HG03108 (cell line): ENCODE results near the gene KRTAP10-3.
"Not testable (repeated sequence)": the region's sequence is repeated elsewhere in the genome, so short reads cannot be mapped to it uniquely, and the experiment has no call there.

Source experiments
- ATAC-seq: cut with Tn5 transposase; IDR thresholded peaks from one replicate; pipeline ENCODE4 v1.9.1; 2021; ENCODE audit warnings: moderate library complexity; ENCODE audit not compliant: unreplicated experiment

The KRTAP10-3 gene

GRCh38 chr21:44572959-44573583 is 14.5 kb upstream of the KRTAP10-3 start:
- ATAC-seq = no peak

DNA sequence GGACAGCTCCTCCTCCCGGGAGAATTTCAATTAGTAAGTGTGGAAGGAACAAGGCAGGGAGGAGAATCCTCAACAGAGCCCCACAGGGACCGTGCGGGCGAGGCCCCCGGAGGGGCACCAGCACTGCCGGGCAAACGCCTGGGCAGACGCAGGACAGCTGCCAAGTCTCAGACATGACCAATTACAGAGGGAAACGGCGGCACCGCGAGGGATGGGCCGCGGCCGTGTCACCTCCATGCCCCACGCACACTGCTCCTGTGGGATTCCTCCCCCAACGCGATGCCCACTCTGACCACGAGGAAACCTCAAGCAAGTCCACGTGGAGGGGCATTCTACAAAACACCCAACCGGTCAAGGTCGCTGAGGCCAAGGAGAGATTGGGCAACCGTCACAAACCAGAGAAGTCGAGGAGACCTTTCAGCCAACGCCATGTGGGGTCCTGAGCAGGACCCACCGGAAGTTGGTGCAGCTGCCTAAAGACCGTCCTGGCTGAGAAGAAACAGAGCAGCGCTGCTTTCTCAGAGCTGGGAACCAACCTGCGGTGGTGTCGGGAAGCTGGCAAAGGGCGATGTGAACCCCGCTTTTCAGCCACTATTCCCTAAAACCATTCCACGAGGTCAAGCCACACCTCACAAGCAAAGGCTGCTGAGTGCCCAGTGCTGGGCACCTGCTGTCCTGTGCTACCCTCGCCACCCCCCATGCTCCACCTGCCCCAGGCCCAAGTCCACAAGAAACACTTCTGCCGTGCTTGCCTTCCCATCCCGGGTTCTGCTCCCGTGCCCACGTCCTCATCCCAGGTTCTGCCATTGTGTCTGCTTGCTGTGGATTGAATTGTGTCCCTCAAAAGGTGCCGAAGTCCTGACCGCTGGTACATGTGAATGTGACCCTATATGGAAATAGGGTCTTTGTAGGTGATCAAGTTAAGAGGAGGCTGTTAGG is 13.5 kb upstream of the KRTAP10-3 start:
- ATAC-seq = no peak

DNA sequence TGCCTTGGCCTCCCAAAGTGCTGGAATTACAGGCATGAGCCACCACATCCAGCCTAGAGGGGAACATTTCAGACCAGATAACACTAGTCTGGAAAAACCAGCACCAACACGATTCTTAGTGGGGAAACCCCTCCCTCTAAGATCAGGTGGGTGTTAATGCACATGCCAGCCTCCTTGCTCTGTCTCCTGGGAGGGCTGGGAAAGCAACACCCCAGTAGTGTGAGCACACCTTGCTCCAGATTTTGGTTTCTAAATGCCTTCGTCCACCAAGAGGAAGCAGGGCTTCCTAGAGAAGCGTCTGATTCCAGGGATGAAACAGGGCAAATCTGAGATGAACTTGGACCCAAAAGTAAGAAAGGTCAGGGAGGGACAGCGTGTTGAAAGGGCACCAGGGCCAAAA is 12.7 kb upstream of the KRTAP10-3 start:
- ATAC-seq = no peak

DNA sequence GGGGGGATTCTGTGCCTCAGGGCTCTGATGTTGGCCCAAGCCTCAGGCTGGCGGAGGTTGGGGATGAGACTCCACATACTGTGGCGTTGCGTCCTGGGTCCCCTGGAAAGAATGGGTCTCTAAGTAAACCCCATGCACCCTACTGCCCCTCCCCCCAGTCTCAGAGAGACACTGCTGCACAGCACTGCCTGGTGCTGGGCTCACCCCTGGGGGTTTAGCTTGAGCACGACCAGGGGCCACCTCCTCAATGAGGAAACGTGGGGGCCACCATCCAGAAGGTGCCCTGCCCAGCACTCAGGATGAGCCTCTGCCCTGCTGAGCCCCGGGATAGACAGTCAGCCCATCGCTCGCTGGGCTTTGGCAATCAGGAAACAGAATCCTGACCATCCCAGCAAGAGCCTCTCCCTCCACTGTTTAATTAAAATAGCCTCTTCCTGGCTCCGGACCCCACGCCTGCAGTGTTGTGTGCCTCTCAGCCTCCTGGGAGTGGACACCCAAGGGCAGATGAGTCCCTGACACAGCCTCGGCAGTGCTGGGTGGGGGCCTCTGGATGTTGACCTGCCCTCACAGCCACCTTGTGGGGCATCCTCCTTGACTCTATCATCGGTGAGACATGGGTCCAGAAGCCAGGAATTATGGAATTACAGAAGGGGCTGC is 11.4 kb upstream of the KRTAP10-3 start:
- ATAC-seq = no peak

DNA sequence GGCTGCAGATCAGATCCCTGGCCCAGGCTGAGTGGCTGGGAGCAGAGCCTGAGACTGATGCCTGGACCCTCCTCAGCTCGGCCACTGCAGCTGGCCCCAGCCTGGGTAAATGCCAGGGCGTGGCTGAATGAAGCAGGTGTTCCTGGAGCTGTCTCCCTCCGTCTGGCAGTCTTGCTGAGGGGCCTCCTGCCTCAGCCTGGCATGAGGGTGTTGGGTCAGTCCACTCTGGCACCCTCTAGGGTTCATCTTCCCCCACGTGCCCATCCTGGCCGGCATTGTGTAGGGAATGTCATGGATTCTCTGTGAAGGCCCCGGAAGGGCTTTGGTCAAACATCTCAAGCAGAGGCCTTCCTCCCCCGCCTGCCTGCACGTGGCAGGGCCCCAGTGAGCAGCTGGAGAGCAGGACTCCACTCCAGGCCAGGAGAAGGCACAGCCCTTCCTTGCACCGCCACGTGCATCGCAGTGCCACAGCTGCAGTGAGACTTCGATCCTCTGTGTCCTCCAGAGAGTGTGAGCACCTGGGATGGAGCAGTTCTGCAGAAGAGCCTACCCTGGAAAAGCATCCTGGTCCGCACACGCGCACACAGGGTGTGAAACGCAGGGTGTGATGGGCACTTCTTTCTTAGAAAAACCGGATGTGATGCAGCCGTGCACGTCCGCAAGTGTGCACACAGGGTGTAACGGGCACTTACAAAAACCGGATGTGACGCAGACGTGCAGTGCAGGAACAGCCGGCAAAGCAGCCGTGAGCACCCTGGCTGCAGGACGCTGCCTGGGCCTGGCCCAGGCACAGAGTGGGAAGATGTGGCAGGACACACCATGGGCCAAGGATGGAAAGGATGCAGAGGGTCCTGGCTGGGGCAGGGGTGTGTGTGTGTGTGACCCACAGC is 10.3 kb upstream of the KRTAP10-3 start:
- no peak for ATAC-seq

DNA sequence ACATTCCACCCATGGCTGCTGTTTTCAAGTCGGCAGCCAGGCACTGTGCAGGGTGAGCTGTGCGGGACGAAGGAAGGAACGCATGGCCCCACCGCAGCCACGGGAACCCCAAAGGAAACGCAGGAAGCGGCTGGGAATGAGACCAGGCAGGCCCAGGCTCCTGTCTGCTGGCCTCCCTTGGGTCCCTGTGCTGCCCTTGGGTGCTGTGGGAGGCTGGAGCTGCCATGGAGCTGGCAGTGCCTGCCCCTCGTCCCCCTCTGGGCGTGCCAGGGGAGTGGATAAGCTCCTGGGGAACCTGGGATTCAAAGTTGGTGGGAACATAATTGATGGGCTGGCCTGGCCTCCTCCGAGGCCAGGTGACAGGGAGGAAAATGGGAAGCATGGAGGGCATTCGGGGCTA is 9.7 kb upstream of the KRTAP10-3 start:
- ATAC-seq = no peak

DNA sequence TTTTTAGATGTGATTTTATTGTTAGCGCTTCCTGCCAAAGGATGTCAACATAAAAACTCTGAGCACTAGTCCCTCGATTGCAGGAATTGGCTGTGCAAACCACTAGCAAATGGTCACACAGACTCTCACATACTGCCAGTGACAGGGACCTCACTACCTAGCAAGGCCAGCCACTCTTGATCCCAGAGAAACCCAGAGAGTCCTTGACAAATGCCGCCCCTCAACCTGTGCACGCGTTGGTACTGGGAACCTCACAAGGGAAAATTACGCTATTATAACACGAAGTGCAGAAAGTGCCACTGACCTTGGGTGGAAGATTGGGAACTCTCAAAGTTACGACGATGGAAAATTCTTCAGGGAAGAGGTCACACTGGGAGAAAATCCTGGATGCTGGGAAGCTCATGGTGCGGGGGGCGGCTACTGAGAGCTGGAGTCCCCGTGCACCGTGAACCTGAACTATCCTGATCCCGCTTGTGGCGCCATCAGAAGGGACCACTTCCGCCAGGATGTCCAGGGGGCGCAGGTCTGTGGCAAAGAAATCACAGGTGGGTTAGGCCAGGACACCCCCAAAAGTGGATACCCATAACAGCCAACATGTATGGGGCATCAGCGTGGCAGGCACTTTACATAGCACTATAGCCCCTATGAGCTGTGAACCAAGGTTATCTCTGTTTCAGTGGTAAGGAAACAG is 9.0 kb upstream of the KRTAP10-3 start:
- ATAC-seq = no peak

GRCh38 chr21:44566403-44566802 is 7.8 kb upstream of the KRTAP10-3 start:
- no peak for ATAC-seq

- no peak for ATAC-seq
These were observed 6.4 kb upstream of the KRTAP10-3 start for GRCh38 chr21:44564886-44565598.

DNA sequence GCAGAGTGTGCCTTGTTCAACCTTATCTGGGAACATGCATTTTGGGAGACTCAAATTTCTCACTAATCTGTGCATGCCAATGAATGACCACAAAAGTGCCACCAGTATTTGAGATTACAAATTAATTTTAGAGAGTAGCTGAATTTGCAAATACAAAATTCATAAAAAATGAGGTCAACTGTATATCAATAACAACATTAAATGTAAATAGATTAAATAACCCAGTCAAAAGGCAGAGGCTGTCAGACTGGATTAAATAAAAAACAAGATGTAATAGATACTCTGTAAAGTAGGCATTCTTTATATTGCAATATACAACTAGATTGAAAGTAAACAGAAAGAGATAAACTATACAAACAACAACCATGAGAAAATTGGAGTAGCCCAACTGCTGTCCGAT is 5.5 kb upstream of the KRTAP10-3 start:
- ATAC-seq = no peak

- ATAC-seq = not testable (repeated sequence)
These were observed 293 bp downstream of the KRTAP10-3 start for GRCh38 chr21:44558329-44558675.

DNA sequence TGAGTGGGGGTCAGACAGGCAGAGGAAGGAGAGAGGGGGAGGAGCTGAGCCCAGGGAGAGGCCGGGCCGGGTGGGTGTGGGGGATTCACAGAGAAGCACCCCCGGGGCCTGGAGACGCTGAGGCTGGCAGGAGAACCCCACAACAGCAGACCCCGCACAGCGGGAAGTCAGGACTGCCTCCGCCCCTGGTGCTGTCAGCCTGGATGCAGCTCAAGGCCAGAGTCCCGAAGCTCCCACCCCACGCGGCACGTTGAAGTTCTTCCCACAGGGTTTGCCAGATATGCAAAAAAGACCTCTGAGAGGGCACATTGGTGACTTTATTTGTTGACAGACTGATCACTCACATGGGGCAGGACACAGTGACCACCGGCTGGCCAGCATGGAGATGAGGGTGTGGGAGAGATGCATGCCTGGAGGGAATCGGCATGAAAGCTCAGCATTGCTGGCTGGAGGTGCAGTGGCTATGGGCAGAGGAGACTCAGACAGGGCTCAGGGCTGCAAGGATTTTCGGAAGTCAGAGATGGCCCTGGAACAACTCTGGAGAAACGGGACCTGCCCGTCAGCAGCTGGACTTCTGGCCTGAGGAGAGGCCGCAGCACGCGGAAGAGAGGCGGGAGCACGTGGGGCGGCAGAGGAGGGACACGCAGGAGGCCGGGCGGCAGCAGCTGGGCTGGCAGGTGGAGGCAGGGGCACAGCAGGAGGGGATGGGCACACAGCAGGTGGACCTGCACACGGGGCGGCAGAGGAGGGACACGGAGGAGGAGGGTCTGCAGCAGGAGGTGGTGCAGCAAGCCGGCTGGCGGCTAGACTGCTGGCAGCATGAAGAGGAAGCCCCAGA is 885 bp downstream of the KRTAP10-3 start:
- ATAC-seq = no peak

DNA sequence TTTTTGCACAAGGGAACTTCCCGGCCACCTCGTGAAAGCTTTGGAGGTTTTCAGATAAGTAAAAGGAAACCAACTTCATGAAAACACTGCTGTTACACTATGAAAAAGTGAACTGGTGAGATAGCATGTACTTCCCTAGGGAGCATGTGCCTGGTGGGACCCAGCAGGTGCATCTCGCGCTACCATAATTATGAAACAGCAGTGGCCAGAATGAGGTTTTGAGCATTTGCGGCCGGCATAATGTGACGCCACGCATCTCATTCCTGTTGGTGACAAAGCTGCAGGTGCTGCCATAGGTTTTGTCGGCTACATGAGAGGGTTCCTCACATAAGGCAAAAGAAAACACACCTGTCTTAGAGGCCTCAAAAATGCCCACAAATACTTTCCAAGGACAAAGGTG is 1.7 kb downstream of the KRTAP10-3 start:
- no peak for ATAC-seq

DNA sequence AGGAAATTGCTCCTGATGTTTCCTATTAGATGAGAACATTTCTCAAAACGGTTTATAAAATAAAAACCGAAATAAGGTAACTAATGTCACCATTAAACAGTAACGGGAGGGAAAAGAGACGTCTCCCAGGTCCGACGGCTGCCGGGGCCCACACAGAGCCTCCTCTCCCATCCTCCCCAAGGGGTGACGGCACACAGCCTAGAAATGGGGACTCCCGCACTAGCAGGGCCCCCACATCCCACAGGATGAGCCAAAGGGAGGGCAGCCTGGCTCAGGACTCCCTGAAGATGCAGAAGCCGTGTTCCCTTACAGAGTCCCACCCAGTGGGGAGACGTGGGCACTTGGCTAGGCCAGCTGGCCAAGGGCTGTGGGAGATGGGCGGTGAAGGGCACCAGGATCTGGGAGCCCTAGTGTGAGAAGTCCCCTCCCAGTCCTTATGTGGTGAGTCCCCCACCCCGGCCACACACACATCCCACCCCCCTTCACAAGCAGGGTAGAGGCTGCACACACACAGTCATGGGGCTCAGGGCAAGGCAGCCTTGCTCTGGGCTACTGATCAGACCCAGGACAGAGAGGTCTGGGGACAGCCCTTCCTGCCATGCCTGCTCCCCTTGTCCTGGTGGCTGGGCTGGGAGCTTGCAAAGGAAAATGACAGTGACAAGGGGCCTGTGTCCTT is 3.3 kb downstream of the KRTAP10-3 start:
- ATAC-seq = no peak

- no peak for ATAC-seq
These were observed 5.9 kb downstream of the KRTAP10-3 start for GRCh38 chr21:44552681-44553080.

GRCh38 chr21:44552136-44552535 is 6.5 kb downstream of the KRTAP10-3 start:
- no peak for ATAC-seq

DNA sequence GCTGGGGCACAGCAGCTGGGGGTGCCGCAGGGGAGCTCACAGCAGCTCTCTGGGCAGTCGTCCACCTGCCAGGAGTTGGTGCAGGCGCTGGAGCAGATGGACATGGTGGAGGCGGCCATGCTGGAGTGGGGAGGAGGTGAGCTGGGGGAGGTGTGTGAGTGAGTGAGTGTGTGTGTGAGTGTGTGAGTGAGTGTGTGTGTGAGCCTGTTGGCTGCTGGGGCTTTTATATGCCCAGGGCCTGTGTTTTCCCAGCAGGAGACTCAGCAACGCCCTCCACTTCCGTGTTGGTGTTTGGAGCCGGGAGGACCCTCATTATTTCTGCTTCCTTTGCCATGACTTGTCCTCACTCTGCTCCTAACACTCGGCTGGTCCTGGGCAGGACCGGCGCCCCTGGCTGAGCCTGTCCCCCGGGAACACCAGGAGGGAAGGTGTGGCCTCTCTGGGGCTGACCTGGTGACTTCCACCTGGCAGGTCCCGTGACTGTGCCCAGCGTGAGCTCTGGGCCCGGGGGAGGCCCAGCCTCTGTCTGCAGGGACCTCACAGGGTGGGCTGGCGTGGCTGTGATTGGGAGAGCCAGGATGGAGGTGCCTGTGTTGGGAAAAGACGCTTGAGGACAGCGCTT is 7.1 kb downstream of the KRTAP10-3 start, which contains the start of gene KRTAP10-2:
Gene KRTAP10-2, minus strand, starts transcription at position 166 of the 622 bp plus-strand sequence. Its CDS starts 47 bp downstream, at position 119.
- ATAC-seq = no peak

GRCh38 chr21:44550807-44551206 is 7.8 kb downstream of the KRTAP10-3 start:
- ATAC-seq = no peak
